NCI-H82 treated with DMSO at 0.1 percent for 48 hours (cell line): ENCODE results near the gene ATP2B1.

Experiments
- DNase-seq: peaks from one replicate; lab custom pipeline; 2025; ENCODE audit not compliant: unreplicated experiment; lab: John Stamatoyannopoulos, UW

Gene ATP2B1

DNA sequence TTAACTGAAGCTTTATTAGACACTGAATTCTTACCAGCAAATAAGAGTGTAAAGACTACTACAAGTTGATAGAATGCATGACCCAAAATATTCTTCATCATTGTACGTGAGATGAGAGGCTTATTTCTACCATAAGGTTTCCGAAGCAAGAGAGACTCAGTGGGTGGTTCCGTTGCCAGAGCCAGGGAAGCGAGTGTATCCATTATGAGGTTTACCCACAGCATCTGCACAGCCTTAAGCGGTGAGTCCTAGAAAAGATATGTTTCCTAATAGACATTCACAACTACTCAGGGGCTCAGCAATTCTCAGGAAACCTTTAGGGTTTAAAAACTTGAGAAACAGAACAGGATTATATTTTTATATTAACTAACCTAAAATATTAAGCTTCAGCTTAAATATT, 105.0 kb downstream of the ATP2B1 start:
- no peak for DNase-seq

- no peak for DNase-seq
These were observed 110.9 kb downstream of the ATP2B1 start for GRCh38 chr12:89597770-89598169.

DNA sequence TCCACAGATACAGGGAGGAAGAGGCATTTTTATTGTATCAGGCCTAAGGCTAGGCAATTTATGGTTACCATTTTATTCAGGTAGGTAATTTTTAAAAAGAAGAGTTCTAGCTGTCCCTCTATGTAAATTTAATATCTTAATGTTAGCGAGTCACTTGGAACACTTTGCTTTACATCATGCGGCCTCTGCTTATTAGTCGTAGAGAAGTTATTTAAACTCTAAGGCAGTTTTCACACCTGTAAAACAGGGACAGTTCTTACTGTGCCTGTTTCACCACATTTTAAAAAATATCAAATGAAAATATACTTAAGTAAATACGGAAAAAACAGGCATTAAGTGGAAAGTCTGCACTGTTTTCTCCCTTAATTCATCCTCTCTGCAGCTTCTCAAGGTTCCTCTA, 111.4 kb downstream of the ATP2B1 start:
- DNase-seq = no peak

DNA sequence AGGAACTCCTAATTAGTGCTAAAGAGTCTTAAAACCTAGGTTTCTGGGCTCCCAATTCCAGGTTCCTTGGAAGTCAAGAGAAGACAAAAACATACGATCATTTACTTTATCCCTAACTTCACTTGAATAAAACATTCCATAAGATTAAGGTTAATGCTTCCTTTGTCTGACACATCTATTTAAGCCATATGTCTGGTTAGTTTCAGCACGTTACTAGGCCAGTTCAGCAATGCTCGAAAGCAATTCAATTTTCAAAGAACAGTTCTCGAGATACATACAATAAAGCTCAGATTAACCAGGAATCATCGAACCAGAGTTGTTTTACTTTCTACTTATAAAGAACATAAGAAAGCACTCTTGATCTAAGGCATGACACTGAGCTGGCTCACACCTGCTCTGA, 114.8 kb downstream of the ATP2B1 start:
- DNase-seq = no peak

DNA sequence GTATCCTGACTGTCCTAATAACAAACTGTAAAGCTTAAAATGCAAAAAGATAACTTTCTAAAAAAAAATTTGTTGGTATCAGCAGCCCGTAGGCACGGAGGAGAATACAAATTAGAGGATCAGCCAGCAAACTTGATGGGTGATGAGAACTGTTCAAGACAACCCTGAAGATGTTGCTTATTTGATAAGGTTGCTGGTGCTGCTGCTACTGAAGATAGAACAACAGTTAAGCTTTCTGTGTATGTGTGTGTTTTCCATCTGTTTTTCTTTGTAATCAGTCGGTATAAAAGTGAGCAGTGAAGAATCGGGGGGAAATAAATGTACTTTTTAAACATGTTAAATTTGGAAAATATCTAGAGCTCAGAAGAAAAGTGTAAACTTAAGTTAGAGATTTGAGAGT, 115.4 kb downstream of the ATP2B1 start:
- DNase-seq = no peak

DNA sequence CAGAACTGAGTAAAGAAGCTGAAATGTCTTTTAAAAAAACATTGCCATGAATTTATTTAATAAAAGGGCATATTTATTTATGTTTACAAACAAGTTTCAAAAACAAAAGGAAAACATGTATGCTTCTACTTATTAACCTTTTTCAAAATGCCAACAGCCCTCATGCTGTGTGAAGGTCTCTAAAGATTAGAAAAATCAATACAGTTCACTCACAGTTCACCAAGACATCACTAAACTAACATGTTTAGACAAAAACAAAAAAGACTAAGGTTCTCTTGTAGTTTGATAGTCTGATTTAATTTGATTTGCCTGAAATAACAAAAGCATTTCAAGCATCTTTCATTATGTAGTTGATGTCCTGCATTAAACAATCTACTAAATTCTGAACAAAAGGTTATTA, 118.9 kb downstream of the ATP2B1 start:
- no peak for DNase-seq

DNA sequence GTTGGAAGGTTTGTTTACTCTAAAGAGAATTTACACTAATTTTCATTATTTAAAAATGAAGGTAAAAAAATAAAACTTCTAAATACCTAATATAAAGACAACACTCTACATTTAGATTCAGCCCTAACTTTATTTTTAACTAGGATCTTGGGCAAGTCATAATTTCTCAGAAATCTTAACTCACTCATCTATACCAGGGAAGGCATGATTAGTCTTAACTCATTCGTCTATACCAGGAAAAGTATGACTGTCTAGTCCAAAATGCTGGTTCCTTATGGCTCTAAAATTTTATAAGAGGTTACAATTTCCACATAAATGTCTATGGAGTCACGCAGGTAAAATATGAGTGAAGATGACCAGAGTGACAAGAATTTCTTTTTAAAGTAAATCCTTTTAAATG, 130.1 kb downstream of the ATP2B1 start:
- no peak for DNase-seq

DNA sequence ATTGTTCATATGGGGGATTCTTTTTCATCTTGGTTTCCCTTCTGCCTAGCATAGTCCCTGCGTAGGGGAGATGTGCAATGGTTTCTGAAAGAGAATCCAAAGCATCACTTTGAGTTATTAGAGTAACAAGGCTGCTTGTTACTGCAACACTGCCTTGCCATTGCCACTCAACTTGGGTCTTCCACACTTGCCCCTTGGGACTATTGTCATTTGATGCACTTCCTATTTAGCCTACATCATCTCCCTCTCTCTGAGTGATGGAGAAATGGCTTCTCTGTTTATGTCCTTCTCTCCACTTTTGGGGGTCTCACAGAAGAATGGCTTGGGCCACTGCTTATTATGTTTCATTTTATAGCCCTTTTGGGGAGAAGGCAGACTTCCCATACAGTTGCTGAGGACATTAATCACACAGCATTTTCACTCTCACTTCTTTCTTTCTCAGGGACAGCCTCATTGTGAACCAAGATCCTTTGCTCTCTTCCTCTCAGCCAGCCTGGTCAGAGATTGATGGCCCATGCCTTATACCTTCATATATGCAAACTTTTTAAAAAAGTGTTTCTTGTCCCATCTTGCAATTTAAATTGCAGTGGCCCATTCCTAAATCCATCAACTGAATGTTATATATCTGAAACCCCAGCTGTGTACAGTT, 131.9 kb downstream of the ATP2B1 start:
- DNase-seq = no peak

DNA sequence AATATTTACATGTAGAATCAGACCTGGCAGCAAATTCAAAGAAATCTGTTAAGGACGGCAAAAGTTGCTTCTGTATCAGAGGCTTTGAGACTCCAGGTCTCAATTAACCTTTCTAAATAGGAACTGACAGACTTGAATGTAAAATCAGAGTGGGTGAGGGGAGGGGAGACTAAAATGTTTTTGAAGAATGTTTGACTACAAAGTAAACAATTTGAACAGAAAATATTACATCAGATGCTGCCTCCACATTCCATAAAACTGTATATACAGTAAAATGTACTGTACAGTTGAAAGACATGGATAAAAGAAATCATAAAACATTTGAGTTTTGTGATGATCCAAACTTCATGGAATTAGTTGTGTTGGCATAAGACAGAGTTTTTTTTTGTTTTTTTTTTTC, 133.3 kb downstream of the ATP2B1 start:
- no peak for DNase-seq

- DNase-seq = no peak
These were observed 133.9 kb downstream of the ATP2B1 start for GRCh38 chr12:89574736-89575208.

GRCh38 chr12:89573051-89573810, 135.4 kb downstream of the ATP2B1 start:
- DNase-seq = no peak

- no peak for DNase-seq
These were observed 137.0 kb downstream of the ATP2B1 start for GRCh38 chr12:89571491-89572195.

DNA sequence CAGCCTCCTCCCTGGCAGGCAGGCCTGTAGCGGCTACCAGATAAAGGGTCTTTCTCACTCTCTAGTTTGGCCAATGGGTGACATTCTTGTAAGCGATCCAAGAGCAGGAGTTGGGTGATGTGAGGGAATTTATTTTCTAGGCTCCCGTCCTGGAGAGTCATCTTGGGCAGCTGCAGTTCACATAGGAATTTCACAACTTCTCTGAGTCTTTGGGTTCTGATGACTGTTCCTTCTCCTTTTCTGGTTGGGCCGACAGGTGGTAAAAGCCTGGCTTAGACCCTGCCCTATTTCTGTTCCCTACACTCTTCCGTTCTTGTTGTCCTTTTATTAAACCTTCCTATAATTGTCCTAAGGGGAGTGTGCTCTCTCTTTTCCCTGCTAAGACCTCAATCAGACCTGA, 140.2 kb downstream of the ATP2B1 start:
- no peak for DNase-seq

- DNase-seq = no peak
These were observed 140.9 kb downstream of the ATP2B1 start for GRCh38 chr12:89567691-89568239.

GRCh38 chr12:89566615-89567014, 142.0 kb downstream of the ATP2B1 start:
- DNase-seq = no peak

- DNase-seq = no peak
These were observed 143.6 kb downstream of the ATP2B1 start for GRCh38 chr12:89565002-89565401.

DNA sequence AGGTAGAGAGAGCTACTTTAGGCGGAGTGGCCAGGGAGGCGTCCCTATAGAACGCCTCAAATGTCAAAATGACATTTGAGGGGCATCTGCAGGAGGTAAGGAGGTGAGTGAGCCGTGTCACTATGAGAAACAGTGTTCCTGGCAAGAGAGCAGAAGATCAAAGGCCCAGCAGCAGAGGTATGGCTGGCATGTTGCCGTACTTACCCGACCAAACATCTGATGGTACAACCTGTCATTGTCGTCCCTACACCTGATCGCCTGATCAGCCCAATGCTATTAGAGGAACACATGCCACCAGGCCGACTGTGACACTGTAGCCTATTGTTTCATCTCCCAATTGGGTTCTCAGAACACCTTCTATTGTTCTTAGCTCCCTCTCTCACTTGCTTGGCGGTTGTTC, 148.9 kb downstream of the ATP2B1 start:
- no peak for DNase-seq

- DNase-seq = no peak
These were observed 151.7 kb downstream of the ATP2B1 start for GRCh38 chr12:89556976-89557375.

- no peak for DNase-seq
These were observed 156.3 kb downstream of the ATP2B1 start for GRCh38 chr12:89552376-89552775.

DNA sequence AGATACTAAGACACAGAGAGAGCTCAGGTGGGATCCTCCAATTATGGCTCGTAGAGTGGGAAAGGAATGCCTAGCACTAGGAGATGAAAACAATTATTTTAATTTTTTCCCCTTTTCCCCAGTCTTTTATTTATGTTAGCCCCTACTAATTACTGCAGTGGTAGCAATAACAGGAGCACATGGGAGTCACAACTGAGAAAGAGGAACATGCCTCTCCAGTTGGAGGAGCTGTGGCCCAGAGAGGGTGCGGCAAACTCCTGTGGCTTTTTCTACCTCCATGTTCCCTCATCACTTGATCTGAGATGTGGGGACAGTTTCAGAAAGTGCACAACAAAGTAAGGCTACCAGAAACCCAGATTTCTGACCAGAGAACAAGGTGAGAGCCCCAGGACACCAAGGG, 156.9 kb downstream of the ATP2B1 start:
- DNase-seq = no peak

DNA sequence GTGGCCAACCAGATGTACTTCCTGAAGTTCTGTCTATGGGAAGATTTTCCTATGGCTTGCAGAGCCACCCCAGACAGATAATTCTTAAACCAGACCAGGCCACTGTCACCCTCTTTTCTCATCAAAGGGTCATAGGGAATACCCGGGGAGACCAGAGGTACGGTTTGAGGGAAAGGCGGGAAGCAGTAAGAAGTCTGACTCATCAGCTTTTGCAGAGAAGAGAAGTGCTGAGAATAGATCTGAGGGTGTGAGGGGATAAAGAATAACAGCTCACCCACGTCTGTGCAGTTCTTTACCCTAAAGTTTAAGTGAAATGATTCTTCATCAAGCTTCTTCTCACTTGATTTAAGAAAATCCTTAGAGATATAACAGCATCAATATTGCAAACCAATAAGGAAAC, 161.5 kb downstream of the ATP2B1 start:
- DNase-seq = no peak

GRCh38 chr12:89546151-89546550, 162.5 kb downstream of the ATP2B1 start:
- no peak for DNase-seq
